ENCODE results near the gene ADAD2.

GRCh38 chr16:84226026-84226425 is 35.1 kb downstream of the ADAD2 start:
- TF ChIP-seq YY1 (IDR thresholded peaks at IDR 0.05; ENCODE audit: insufficient read depth, insufficient read length): no peak
- TF ChIP-seq SUZ12 (IDR thresholded peaks at IDR 0.05; ENCODE audit: extremely low read depth, insufficient read depth, insufficient read length): no peak

Measured in NT2/D1 (cell line).